Activated T-cell treated with anti-CD3 and anti-CD28 coated beads for 48 hours (primary cell): ENCODE results near the gene LRRC37A3.
"Not testable (repeated sequence)": the region's sequence is repeated elsewhere in the genome, so short reads cannot be mapped to it uniquely, and the experiment has no call there.

ENCODE experiments used
- DNase-seq: peaks from one replicate; pipeline ENCODE4 v3.0.0-alpha.2; 2020; ENCODE audit warnings: low read depth

LRRC37A3 gene

DNA sequence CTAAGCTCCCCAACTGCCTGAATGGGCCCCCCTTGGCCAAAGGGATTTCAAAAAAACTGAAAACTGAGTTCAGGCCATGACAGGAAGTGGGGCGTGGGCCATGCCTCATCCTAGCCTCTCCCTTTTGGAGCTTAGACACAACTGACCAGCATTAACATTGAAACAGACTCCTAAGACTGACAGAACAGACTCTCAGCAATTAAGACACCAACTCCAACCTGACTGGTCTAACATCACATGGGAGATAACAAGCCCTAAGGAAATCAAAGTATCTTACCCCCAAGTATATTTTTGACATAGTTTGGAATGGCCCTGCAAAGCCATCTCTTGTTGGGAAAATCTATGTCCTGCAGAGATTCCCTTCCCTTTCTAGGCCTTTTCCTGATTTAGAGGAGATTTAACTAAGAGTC is 88.6 kb downstream of the LRRC37A3 start:
- not testable (repeated sequence) for DNase-seq

DNA sequence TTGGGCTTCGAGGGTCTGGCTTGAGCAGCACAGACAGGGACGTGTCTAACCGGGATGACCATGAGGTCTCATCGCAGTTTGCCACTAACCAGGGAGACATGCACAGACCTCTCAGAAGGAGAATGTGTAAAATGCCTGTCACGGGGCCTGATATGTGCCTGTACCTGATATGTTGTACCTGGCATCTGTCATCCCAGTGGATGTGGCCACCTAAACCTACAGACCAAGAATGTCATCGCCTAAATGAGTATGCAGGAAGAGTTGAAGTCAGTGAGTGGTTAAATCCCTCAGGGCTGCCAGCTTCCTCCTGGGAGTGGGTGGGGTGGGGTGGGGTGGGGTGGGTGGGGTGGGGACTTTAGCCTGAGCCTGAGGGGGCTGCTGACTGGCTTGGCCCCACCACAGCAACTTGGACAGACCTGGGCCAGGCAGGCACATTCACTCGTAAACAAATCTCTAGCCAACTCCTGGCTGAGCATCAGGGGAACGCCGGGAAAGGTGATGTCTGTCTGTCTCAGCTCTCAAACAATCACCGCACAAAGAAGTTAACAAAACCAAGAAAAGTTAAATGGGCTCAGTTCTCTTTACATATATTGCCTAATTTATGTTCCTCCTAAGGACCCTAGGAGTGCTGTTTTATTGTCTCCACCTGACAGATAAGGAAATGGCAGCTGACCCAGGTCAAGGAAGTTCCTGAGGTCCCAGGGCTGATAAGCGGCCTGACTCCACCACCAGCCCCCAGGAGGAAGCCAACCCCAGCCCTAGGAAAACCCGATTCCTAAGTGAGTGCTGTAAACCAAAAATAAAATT is 89.3 kb downstream of the LRRC37A3 start:
- not testable (repeated sequence) for DNase-seq

DNA sequence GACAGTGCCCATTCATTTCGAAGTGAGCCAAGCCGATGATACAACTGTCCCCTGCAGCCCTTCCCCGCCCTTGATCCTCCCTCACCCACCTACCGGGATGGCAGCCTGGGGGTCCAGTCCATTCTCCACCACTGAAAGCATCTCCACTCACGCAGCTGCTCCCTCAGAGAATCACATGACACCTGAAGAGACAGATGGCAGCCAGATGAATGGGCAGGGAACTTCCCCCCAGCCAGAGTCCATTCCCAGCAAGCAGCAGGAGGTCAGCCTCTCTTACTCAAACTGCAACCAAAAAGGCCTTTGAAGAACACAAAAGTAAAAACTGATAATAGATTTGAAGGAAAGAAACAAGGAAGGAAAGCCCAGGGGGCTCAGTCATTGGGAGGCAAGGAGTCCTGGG is 90.2 kb downstream of the LRRC37A3 start:
- DNase-seq = not testable (repeated sequence)

DNA sequence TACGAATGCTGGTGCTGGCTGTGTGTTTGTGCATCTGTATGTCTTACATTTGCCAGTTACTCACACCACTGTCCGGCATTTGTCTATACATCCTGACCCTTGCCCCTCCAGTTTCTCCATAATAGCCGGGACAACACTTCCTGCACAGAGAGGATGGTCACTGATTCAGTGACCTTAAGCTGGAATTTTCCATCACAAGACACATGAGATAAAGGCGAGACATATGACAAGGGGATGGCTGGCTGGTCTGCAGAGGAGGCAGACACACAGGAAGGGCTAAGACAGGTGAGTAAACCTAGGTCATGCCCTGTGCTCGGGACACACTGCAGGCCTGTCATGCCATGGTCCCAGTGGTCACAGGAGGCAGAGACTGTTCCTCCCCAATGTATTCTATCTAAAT is 100.4 kb downstream of the LRRC37A3 start:
- not testable (repeated sequence) for DNase-seq

DNA sequence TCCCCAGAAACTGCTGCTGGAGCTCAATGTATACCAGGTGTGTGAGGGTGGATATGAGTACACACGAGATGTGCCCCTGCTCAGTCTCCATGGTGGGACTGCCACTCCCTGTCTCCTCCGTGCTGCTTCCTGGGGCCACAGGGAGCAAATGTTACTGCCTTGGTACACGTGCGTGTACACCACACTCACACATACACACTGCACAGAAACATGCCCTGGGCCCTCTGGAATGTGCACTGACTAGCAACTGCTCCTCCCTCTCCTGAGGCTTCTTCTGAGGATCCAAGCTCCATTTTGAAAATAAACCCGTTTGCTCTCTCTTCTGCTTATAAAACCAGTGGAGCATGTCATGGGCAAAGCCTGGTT is 103.5 kb downstream of the LRRC37A3 start:
- not testable (repeated sequence) for DNase-seq

DNA sequence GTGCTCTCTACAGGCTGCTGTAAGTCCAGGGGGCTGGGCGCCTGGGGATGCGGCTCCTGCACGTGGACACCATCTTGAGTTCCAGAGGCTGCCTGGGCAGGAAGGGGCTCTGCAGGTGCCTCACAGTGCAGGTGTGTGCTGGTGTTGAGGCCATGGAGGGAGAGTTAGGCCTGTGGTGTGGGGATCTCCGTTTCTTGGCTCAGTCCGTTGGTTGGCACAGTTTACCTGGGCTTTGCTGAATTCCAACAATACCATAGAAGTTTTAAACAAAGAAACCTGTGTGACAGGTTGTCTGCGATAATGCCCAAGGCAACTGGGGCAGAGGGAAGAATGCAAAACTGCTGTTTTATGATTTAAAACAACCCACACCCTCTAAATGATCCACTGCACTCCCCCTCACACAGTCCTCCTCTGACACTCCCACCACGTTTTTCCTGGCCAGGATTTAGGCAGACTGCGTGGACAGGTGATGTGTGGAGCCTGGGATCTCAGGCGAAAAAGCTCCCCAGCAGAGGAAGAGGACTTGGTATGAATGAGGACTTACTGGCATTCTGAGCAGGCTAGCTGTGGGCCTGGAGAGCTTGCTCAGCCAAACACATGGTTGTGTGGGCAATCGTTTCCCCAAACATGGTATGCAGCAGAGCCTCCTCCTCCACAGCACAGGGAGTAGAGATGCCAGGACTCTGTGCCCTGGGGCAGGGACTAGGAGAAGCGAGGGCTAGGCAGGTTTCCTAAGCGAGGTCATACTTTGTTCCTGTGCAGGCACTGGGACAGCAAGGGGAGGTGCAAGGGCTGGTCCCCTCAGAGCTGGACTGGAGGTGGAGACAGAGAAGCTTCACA is 104.1 kb downstream of the LRRC37A3 start:
- DNase-seq = not testable (repeated sequence)

DNA sequence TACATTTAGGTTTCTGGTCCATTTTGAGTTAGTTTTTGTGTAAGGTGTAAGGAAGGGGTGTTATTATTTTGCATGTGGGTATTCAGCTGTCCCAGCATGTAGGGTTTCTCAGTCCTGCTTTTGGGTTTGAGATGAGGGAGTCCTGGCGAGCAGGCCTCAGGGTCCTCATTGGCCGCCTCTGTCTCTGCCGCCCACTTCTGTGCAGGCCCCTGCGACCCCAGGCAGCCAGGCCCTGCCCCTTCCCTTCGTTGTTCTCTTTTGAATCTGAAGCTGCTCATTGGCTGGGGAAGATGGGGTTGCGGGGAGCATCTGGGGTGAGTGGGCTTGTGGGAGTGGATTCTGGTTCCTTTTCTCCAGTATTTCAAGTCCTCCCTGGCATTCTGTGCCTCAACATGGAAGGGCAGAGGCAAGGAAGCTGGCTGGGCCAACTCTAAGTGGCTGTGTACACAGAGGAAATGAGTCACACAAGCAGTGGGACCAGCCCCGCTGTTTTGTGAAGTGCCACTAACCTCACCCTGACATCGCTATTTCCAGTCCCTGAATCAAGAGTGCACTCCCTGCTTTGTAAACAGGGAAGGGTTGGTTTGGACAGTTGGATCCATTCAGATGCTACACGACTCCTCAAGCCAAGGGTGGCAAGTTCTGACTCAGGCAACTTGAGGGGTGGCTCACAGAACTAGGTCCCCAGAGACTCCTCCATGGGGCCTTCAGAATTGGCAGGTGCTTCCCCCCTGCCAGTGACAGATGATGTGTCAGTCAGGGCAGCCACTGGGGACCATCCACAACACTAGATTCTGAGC is 110.9 kb downstream of the LRRC37A3 start:
- DNase-seq = peak; percentile 38
